Testis (tissue), 3 donors: ENCODE measurements around the gene AP5S1. TPM values are rescaled to one million over a fixed set of nuclear protein-coding genes. Genes with fewer than 3 reads are reported as not detected.
"Not testable (repeated sequence)": the region's sequence is repeated elsewhere in the genome, so short reads cannot be mapped to it uniquely, and the experiment has no call there.

Experiments used
- DNase-seq: peaks from one replicate; pipeline ENCODE4 v3.0.0-alpha.2; 2019
- H3K27ac ChIP-seq, 2 donors: fragments of 200-600 bp; sonication (generic); one replicate each; pipeline ENCODE4 v1.5.1; 2019
- H3K27me3 ChIP-seq: fragments of 200-600 bp; sonication (generic); one replicate; pipeline ENCODE4 v1.5.1; 2019
- H3K36me3 ChIP-seq: fragments of 200-600 bp; sonication (generic); one replicate; pipeline ENCODE4 v1.5.1; 2017; ENCODE audit warnings: low read depth; ENCODE audit errors: missing control alignments
- H3K4me1 ChIP-seq: fragments of 200-600 bp; sonication (generic); one replicate; pipeline ENCODE4 v1.5.1; 2019
- H3K4me3 ChIP-seq, 2 donors: fragments of 200-600 bp; sonication (generic); one replicate each; pipeline ENCODE4 v1.5.1; 2017 to 2019
- H3K9me3 ChIP-seq: fragments of 200-600 bp; sonication (generic); one replicate; pipeline ENCODE4 v1.5.1; 2017
- CTCF ChIP-seq, 3 experiments: fragments of 450-650 bp in 2 of 3; fragments of 200-600 bp in 1 of 3; sonication (generic) in 1 of 3; IDR thresholded peaks; one replicate each; pipeline ENCODE4 v1.5.1; 2016 to 2019; ENCODE audit warnings: antibody characterized with exemption in 3 of 3, mild to moderate bottlenecking in 2 of 3, moderate library complexity in 1 of 3
- POLR2A ChIP-seq: fragments of 450-650 bp; IDR thresholded peaks from one replicate; pipeline ENCODE4 v1.6.1; 2017; ENCODE audit warnings: antibody characterized with exemption, mild to moderate bottlenecking, moderate library complexity
- WGBS, 2 donors: methylation state at CpG; one replicate each; pipeline ENCODE4 v1.1.5; 2018; 5-methylcytosine and 5-hydroxymethylcytosine counted together
- intact Hi-C: fragments of 100-400 bp; cut with DNase I; formaldehyde crosslinking; loops from one replicate; pipeline ENCODE4 v1.15.1; 2023; ENCODE audit warnings: low total_unique reads
- polyA plus RNA-seq: library from polyadenylated mRNA; stranded (reverse); fragments of 350-450 nt; fragmentation: Illumina TruSeq; extraction: RNeasy Lipid Tissue Mini Kit (QIAGEN cat#74804); gene quantifications from one replicate; pipeline ENCODE4 v1.2.3, GENCODE V29; 2014; ENCODE audit warnings: low read depth, low replicate concordance; ENCODE audit not compliant: insufficient read depth
- total RNA-seq, 2 donors: library from RNA; depleted of rRNA; stranded (reverse); fragments of >200 nt; gene quantifications; one replicate each; pipeline ENCODE4 v1.2.3, GENCODE V29; 2016

AP5S1 gene
- total and polyA plus RNA-seq, 3 donors from 2014 or later, result 25.9 to 26.6 (median 26.0) TPM

GRCh38 chr20:3788685-3789155 lies 31.6 kb upstream of the AP5S1 start:
- Histone ChIP-seq H3K4me3 (no peak overlapping the region), H3K4me1 (peaks cover 27% of the 10 kb centered on the region), H3K27me3 (no peaks in the 10 kb centered on the region), H3K9me3 (no peaks in the 10 kb centered on the region), H3K36me3 (no peaks in the 10 kb centered on the region), H3K27ac (no peak overlapping the region)
- TF ChIP-seq CTCF (IDR thresholded peaks at IDR 0.05) (no peak), POLR2A (no peak)
- intact Hi-C loops, result no loop called here
- no peak for DNase-seq
- WGBS, 2 donors, result 78 to 86% methylated on average over 4 of the region's 4 CpGs

GRCh38 chr20:3789201-3789600 lies 31.1 kb upstream of the AP5S1 start:
- H3K4me3 ChIP-seq, H3K27ac ChIP-seq, H3K9me3 ChIP-seq, H3K36me3 ChIP-seq, intact Hi-C loops, H3K27me3 ChIP-seq, DNase-seq: not testable (repeated sequence)
- WGBS, 2 donors, result 94 to 98% methylated on average over 4 of the region's 4 CpGs
- H3K4me1 ChIP-seq, result peaks cover 22% of the 10 kb centered on the region

GRCh38 chr20:3794168-3794567 lies 26.2 kb upstream of the AP5S1 start:
- H3K4me3 ChIP-seq, H3K36me3 ChIP-seq, DNase-seq, H3K9me3 ChIP-seq, H3K27me3 ChIP-seq, H3K27ac ChIP-seq, intact Hi-C loops, H3K4me1 ChIP-seq: not testable (repeated sequence)
- 89 to 92% methylated on average over 1 of the region's 3 CpGs for WGBS, 2 donors

- Histone ChIP-seq H3K4me3 (peak overlapping the region; percentile 59 to 77), H3K9me3 (no peaks in the 10 kb centered on the region), H3K27me3 (no peaks in the 10 kb centered on the region), H3K4me1 (peaks cover 3% of the 10 kb centered on the region), H3K36me3 (no peaks in the 10 kb centered on the region), H3K27ac (peak overlapping the region; percentile 92 to 94)
- intact Hi-C loops, result no loop called here
- no peak for DNase-seq
- 39 to 73% methylated on average over 14 to 25 of the region's 25 CpGs for WGBS, 2 donors
- TF ChIP-seq POLR2A, result no peak
- no peak for TF ChIP-seq CTCF (IDR thresholded peaks at IDR 0.05)
These were observed 25.5 kb upstream of the AP5S1 start for GRCh38 chr20:3794701-3795420.

- Histone ChIP-seq H3K4me3 (peak within 1 kb of the TSS; percentile 59 to 77), H3K27ac (peak within 1 kb of the TSS; percentile 92 to 94), H3K9me3 (no peaks in the 10 kb centered on the region), H3K4me1 (peaks cover 3% of the 10 kb centered on the region), H3K27me3 (no peaks in the 10 kb centered on the region), H3K36me3 (no peaks in the 10 kb centered on the region)
- intact Hi-C loops, result no loop called here
- WGBS, 2 donors, result 0 to 2% methylated on average over 19 to 57 of the region's 69 CpGs
- DNase-seq, result peak; percentile 95
- peak; percentile 32 to 68 (median 67) for TF ChIP-seq CTCF (IDR thresholded peaks at IDR 0.05)
- TF ChIP-seq POLR2A, result no peak
These were observed 24.6 kb upstream of the AP5S1 start, which contains the start of gene CDC25B for GRCh38 chr20:3795511-3796468. TSS of gene CDC25B (plus strand) at chr20:3796310. CDS start at chr20:3796532, 222 bp downstream.
